Left renal cortex interstitium (tissue), 4 donors: ENCODE results near the gene RYR1. TPM values are rescaled to one million over a fixed set of nuclear protein-coding genes. Genes with fewer than 3 reads are reported as not detected.
"Not testable (repeated sequence)": the region's sequence is repeated elsewhere in the genome, so short reads cannot be mapped to it uniquely, and the experiment has no call there.

Source experiments
- DNase-seq, 4 donors: peaks; one replicate each; pipeline ENCODE4 v3.0.0-alpha.2; 2013; ENCODE audit warnings: low read depth in 4 of 4, low spot score in 2 of 4, missing footprints in 1 of 4
- polyA plus RNA-seq, 4 donors: library from polyadenylated mRNA; unstranded; fragments of 120-200 nt; gene quantifications; one replicate each; pipeline ENCODE4 v1.2.1, GENCODE V29; 2013; ENCODE audit not compliant: insufficient read length in 4 of 4

RYR1 gene
- polyA plus RNA-seq, 4 donors, result 4.2 to 7.2 (median 5.1) TPM

- no peak for DNase-seq
Observed at GRCh38 chr19:38425222-38425809, 8.2 kb upstream of the RYR1 start.

DNA sequence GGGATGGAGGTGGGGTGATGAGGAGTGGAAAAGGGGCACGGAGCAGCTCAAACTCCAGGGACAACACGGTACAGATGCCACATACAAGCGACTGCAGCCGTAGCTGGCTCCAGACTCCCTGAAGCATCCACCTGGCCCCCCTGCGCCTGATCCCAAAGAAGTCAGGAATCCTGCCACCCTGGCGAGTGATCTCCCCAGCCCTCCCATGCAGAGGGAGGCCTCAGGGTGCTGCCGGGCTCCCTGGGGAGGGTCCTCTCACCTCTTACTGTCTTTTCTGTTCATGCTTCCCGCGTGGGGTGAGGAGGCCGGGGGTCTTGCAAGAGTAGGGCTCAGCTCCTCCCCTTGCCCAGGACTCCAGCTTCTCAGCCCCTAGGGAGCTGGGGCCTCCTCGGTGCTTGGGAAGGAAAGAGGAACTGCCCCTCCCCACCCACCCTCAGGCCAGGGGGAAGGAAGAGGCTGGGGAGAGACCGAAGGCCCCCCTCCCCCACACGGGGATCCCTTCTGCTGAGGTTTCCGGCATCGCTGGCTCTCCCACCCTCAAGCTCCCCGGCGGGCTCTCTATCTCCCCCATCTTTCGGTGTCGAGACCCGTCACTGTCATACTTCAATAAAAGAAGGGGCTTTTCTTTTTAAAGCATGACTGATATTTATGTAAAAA lies 7.6 kb upstream of the RYR1 start, which contains the start of gene RASGRP4:
TSS of gene RASGRP4 (minus strand) at position 410 of the 657 bp plus-strand sequence. CDS start at position 282, 128 bp downstream.
- no peak for DNase-seq

GRCh38 chr19:38427035-38427677 lies 6.3 kb upstream of the RYR1 start:
- not testable (repeated sequence) for DNase-seq

DNA sequence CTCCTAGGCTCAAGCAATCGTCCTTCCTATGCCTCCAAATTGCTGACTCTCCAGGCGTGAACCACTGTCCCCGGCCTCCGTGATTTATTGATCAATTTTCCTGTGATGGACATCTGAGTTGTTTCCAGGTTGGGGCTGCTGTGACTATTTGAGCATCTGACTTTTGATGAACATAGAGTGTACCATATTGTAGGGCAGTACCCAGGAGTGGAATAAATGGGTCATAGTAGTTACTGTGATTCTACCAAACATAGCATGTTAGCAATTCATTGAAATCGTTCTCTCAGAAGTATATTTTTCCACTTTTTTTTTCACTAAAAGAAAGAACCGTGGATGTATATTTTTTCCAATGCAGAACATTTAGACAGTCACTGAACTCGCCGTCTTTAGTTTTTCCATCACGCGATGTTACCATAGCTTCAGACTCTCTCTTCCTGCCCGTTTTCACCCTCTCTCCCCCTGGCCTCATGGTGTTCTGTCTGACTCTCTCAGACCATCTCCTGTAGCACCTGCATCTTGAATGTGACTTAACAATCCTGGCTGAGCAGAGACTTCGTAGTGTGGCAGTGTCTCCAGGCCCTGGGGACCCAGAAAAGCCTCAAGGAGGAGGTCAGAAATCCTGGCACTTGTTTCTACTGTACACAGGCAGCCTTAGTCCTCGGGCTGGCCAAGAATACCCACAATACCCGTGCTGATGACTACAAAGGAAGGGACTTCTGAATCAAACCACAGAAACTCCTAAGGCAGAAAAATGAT lies 4.3 kb upstream of the RYR1 start:
- DNase-seq, result no peak

DNA sequence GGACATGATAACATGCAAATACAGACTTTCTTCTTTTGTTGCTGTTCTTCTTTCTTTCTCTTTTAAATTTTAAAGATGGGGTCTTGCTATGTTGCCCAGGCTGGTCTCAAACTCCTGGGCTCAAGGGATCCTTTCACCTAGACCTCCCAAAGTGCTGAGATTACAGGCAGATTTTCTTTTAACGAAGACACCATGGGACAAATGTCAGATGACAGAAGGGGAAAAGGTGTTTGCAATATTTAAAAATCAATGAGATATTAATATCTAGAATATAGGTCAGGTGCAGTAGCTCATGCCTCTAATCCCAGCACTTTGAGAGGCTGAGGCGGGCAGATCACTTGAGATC lies 3.7 kb upstream of the RYR1 start:
- no peak for DNase-seq

GRCh38 chr19:38430931-38431330 lies 2.6 kb upstream of the RYR1 start:
- DNase-seq, result no peak

DNA sequence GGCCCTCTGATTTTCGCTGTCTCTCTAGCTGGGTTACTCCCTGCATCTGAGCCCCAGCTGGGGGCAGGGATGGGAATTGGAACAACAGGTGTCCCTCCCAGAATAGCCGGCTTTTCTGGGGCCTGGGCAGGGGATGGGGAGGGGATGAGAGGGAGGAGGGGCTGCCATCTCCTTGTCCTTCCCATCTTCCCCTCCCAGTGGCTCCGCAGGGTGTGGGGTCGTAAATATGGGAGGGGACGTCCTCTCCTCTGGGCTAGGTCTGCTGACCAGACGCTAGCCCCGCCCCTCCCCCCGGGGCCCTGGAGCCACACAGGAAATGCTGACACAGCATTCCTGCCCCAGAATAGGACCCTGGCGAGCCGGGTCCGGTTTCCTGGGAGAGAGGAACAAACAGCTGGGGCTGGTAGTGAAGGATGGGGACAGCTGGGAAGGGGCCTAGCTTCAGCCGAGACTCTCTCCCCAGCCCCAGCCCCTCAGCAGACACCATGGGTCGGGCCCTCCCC lies 1.1 kb downstream of the RYR1 start:
- DNase-seq, result peak in 1 of 4 donors; percentile 46

GRCh38 chr19:38437295-38437694 lies 3.8 kb downstream of the RYR1 start:
- no peak for DNase-seq

DNA sequence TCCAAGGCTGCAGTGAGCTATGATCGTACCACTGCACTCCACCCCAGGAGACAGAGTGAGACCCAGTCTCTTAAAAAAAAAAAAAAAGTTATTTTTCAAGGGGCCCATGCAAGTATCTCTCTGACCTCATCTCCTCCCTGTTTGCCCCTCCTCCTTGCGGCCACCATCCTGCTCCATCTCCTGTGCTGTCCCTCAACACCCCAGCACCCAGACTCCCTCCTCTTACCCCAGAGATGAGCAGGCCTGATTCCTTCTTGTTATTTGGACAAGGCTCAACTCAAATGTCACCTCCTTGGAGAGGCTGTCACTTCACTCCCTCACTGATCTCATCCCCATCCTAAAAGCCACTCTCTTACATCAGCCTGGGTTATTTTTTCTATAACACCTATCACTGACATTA lies 4.4 kb downstream of the RYR1 start:
- DNase-seq, result no peak

DNA sequence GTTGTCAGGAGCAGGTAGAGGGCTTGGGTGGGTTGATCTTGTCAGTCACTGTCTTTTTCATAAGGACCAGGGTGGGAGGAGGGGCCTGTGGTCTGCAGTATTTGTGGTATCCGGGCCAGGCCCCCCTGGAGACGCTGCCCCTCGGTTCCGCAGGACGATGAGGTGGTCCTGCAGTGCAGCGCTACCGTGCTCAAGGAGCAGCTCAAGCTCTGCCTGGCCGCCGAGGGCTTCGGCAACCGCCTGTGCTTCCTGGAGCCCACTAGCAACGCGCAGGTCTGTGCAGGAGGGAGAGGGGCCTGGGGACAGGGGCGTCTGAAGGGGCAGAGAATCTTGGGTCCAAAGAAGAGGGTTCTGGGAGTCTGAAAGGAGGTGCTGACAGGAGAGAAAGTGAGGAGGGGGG lies 7.1 kb downstream of the RYR1 start:
- no peak for DNase-seq

DNA sequence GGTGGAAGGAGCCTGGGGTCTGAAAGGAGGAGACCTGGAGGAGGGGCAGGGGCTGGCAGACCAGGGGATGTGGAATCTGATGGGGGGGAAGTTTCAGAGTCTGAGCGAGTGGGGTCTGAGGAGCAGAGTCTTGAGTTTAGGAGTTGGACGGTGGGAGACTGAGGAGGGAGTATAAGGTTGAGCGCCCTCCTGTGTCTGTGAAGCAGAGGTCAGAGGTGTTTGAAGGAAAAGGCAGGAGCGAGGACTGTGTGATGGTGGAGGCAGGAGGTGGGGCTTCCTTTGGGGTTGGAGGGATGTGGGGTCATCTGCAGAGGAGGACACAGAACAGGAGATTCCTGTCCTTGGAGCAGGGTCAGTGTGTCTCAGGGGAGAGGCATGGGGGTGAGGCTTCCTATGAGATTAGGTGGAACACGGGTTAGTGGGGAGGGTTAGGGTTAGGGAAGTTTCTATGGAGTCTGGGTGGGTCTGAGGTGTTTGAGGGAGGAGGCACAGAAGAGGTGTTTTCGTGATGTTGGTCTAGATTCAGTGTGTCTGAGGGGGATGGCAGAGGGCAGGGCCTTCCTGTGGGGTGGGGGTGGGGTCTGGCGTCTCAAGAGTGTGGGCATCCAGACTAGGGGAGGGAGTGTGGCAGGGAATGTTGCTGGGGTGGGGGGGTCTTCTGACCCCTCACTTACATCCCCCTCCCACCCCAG lies 8.3 kb downstream of the RYR1 start:
- no peak for DNase-seq

- DNase-seq, result no peak
Observed at GRCh38 chr19:38442736-38443135, 9.2 kb downstream of the RYR1 start.

GRCh38 chr19:38443458-38443999 lies 10.0 kb downstream of the RYR1 start:
- DNase-seq, result no peak

- no peak for DNase-seq
Observed at GRCh38 chr19:38444026-38444425, 10.5 kb downstream of the RYR1 start.

GRCh38 chr19:38445362-38445761 lies 11.9 kb downstream of the RYR1 start:
- no peak for DNase-seq

GRCh38 chr19:38448225-38448624 lies 14.7 kb downstream of the RYR1 start:
- no peak for DNase-seq

DNA sequence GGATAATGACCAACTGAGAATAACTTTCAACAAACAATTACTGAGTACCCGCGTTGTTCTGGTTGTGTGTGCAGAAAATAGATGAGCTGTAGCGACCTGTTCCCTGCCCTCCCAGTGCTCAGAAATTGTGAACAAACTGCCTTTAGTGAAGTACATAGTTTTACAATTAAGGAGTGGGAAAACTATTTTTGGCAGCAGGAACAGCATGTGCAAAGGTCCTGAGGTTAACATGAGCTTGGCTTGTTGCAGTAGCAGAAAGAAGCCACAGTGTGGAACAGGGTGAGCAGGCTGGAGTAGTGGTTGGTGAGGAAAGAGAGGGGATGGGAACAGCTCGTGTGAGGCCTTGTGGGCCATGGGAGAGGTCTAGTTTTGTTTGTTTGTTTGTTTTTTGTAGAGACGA lies 16.0 kb downstream of the RYR1 start:
- DNase-seq, result no peak

DNA sequence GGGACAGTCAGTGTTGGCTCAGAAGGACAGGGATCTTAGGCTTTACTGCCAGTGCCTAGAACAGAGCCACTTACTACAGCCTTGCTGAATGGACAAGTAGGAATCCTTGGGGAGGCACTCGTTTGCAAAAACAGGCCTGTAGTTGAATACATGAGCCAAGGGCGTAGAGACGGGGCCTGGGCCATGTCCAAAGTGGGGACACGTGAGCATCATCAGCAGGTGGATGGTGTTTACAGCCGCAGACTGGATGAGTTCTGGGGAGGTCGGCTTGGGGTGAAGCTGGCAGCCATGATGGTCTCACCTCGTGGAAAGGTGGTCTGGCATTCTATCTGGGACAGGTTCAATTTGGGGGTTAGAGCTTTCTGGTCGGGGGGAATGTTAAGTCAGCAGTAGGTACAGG lies 17.5 kb downstream of the RYR1 start:
- no peak for DNase-seq

DNA sequence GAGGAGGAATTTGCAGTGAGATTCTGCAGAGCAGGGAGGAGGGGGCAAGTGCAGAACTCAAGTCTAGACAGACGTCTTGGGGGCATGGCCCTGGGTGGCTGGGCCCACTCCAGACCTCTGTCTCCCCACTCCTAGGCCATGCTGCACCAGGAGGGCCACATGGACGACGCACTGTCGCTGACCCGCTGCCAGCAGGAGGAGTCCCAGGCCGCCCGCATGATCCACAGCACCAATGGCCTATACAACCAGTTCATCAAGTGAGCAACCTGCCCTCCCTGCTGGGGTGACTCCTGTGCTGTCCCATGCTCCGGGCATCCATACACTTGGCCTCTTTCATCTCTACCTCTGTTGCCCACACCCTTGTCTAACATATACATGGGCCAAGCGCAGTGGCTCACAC lies 18.1 kb downstream of the RYR1 start:
- no peak for DNase-seq
